Activated T-cell treated with anti-CD3 and anti-CD28 coated beads for 4 hours (primary cell): ENCODE results near the gene LAG3.

Experiments used
- DNase-seq: peaks from one replicate; pipeline ENCODE4 v3.0.0-alpha.2; 2020

Gene LAG3

DNA sequence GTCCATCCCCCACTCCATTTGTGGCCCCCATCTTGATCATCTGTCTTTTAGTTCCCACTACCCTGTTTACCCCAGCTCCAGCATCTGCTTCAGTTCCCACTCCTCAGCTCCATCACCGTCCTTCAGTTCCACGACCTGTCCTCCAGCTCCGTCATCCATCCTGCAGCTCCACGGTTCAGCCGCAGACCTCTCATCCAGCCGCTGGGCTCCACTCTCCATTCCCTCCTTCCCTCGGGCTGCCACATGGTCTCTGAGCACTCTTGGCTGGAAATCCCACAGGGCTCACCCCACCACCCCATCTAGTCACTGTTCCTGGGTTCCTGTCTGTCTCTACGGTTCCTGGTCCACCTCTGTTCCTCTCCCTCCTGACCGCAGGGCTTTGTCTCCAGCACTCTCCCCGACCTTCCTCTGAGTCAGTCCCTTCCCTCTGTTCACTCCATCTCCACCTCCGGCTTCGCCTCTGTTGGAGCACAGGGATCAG is 52.6 kb downstream of the LAG3 start:
- no peak for DNase-seq

DNA sequence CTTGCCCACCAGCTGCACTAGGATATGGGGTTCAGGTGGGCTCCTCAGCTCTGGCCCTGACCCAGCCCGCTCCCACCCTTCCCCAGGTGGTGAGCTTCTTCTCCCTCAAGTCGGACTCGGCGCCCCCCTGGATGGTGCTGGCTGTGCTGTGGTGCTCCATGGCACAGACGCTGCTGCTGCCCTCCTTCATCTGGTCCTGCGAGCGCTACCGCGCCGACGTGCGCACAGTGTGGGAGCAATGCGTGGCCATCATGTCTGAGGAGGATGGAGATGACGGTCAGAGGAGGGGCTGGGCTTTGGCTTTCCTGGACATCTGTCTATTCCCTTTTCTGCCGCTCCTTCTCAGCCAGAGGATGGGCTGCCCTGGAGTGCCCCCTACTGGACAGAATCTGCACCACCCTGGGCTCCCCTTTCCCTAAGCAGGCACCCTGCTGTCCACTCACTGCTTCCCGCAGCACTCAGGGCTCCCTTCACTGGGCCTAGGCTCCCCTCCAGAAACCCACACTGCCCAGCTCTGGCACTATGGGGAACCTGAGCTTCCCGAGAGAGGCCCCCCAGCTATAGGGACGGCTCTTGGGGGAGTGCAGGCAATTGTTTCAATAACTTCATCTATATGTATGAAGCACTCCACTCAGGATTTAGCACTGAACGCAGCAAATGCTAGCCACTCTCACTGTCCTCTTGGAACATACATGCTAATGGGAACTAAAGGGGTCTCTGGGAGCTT is 53.2 kb downstream of the LAG3 start:
- DNase-seq, result peak; percentile 77

DNA sequence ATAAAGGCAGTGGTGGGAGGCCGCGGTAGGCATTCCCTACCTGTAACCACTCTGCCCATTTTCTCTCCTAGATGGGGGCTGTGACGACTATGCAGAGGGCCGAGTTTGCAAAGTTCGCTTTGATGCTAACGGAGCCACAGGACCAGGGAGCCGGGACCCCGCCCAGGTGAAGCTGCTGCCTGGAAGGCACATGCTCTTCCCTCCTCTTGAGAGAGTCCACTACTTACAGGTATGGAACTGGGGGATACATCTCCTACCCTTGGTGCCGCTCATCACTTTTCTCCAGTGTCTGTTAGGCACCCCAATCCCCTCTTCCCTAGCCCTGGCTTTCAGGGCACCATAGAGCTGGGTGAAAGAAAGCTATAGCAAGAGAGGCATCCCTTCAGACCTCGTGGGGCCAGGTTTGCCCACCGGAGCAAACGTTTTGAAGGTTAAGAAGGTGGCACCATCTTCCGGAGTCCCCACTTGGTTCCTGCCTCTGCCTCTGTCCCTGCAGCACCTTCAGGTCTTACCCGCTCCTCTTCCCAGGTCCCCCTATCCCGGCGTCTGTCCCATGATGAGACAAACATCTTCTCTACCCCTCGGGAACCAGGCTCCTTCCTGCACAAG is 53.9 kb downstream of the LAG3 start:
- DNase-seq, result no peak

DNA sequence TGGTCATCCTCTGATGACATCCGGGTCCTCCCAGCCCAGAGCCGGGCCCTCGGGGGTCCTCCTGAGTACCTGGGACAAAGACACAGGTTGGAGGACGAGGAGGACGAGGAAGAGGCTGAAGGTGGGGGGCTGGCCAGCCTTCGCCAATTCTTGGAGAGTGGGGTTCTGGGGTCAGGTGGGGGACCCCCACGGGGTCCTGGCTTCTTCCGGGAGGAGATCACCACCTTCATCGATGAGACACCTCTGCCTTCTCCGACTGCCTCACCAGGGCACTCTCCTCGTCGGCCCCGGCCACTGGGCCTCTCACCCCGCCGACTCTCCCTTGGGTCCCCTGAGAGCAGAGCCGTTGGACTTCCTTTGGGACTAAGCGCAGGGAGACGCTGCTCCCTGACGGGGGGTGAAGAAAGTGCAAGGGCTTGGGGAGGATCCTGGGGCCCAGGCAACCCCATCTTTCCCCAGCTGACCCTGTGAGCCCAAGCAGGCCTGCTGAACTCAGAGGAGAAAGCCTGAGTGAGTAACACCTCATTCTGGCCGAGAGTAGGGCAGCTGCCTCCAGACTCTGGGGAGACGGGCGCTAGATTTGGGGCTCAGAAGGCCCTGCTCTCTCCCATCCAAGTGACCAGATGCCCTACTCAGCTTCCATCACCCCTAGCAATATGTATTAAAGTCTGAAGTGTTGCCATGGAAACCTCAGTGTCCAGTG is 54.6 kb downstream of the LAG3 start:
- DNase-seq, result no peak

DNA sequence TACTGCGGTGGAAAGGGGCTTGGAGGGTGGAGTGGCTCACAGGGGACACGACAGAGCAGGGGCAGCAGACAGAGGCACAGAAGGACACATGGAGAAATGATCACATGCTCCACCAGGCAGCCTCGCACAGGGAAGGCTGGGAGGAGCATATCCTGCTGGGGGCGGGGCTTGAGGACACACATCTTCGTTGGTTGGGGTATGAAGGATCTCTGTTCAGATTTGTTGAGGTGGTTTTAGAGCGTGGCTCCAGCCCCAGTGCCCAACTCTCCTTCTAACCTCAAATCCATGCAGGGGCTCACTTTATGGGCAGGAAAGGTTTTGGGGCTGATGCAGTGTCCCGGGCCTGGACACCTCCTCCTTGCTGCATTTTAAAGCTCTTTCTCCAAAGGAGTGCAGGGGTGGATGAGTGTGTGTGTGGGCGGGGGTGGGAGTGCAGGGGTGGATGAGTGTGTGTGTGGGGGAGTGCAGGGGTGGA is 55.2 kb downstream of the LAG3 start:
- peak; percentile 42 for DNase-seq
